Trophoblast cell (in vitro differentiated cells and primary cell): Measurements from ENCODE around the gene ALAS1.

Source experiments
- DNase-seq, 2 donors: peaks; one replicate each; pipeline ENCODE4 v3.0.0-alpha.2; 2016
- H2AFZ ChIP-seq: 2 replicates; pipeline ENCODE4 v1.6.1; 2013; ENCODE audit warnings: low read length, moderate library complexity, mild to moderate bottlenecking; ENCODE audit not compliant: insufficient read depth, poor library complexity
- H2AK5ac ChIP-seq: 2 replicates; pipeline ENCODE4 v1.6.1; 2013; ENCODE audit warnings: mild to moderate bottlenecking, low read length
- H2BK120ac ChIP-seq: 2 replicates; pipeline ENCODE4 v1.6.1; 2013; ENCODE audit warnings: low read length, mild to moderate bottlenecking, moderate library complexity; ENCODE audit not compliant: insufficient read depth, poor library complexity
- H2BK12ac ChIP-seq: 2 replicates; pipeline ENCODE4 v1.6.1; 2013; ENCODE audit warnings: mild to moderate bottlenecking, low read length, moderate library complexity
- H2BK5ac ChIP-seq: 2 replicates; pipeline ENCODE4 v1.6.1; 2013; ENCODE audit warnings: low read length, low read depth, moderate library complexity, mild to moderate bottlenecking; ENCODE audit not compliant: poor library complexity
- H3K14ac ChIP-seq: 2 replicates; pipeline ENCODE4 v1.6.1; 2013; ENCODE audit warnings: mild to moderate bottlenecking, low read length
- H3K18ac ChIP-seq: 2 replicates; pipeline ENCODE4 v1.6.1; 2013; ENCODE audit warnings: mild to moderate bottlenecking, low read length
- H3K23ac ChIP-seq: 2 replicates; pipeline ENCODE4 v1.6.1; 2013; ENCODE audit warnings: low read length
- H3K27ac ChIP-seq: 2 replicates; pipeline ENCODE4 v1.5.1; 2013; ENCODE audit warnings: low read depth, mild to moderate bottlenecking, inconsistent platforms, low read length, moderate library complexity
- H3K27me3 ChIP-seq: 2 replicates; pipeline ENCODE4 v1.6.1; 2013; ENCODE audit warnings: inconsistent platforms, mild to moderate bottlenecking, low read length, moderate library complexity; ENCODE audit not compliant: insufficient read depth
- H3K36me3 ChIP-seq, 2 experiments: 1 replicate in 1 of 2; 2 replicates in 1 of 2; pipeline ENCODE4 v1.6.1; 2013; ENCODE audit warnings: low read length in 2 of 2, mild to moderate bottlenecking in 2 of 2, moderate library complexity in 1 of 2; ENCODE audit not compliant: insufficient read depth in 2 of 2, control insufficient read depth in 1 of 2
- H3K4ac ChIP-seq: 2 replicates; pipeline ENCODE4 v1.6.1; 2013; ENCODE audit warnings: low read depth, mild to moderate bottlenecking, low read length, moderate library complexity
- H3K4me1 ChIP-seq, 2 experiments: 1 replicate in 1 of 2; 2 replicates in 1 of 2; pipeline ENCODE4 v1.6.1; 2013; ENCODE audit warnings: low read length in 2 of 2, mild to moderate bottlenecking in 2 of 2, moderate library complexity in 1 of 2; ENCODE audit not compliant: insufficient read depth in 2 of 2, control insufficient read depth in 1 of 2
- H3K4me2 ChIP-seq: 2 replicates; pipeline ENCODE4 v1.6.1; 2013; ENCODE audit warnings: inconsistent platforms, mild to moderate bottlenecking, low read length, moderate library complexity
- H3K4me3 ChIP-seq: 2 replicates; pipeline ENCODE4 v1.5.1; 2013; ENCODE audit warnings: mild to moderate bottlenecking, low read depth, low read length, inconsistent platforms
- H3K79me1 ChIP-seq: one replicate; pipeline ENCODE4 v1.6.1; 2013; ENCODE audit warnings: low read length
- H3K79me2 ChIP-seq: 2 replicates; pipeline ENCODE4 v1.6.1; 2013; ENCODE audit warnings: low read length, mild to moderate bottlenecking; ENCODE audit not compliant: control insufficient read depth, insufficient read depth, poor library complexity
- H3K9ac ChIP-seq: 2 replicates; pipeline ENCODE4 v1.6.1; 2013; ENCODE audit warnings: mild to moderate bottlenecking, low read length
- H3K9me3 ChIP-seq: 2 replicates; pipeline ENCODE4 v1.6.1; 2013; ENCODE audit warnings: low read depth, mild to moderate bottlenecking, control low read depth, inconsistent platforms, low read length; ENCODE audit not compliant: insufficient read depth
- H4K12ac ChIP-seq: 2 replicates; pipeline ENCODE4 v1.6.1; 2013; ENCODE audit warnings: low read depth, mild to moderate bottlenecking, low read length, moderate library complexity
- H4K8ac ChIP-seq: 2 replicates; pipeline ENCODE4 v1.6.1; 2013; ENCODE audit warnings: low read depth, mild to moderate bottlenecking, low read length, moderate library complexity
- H4K91ac ChIP-seq: one replicate; pipeline ENCODE4 v1.6.1; 2013; ENCODE audit warnings: low read depth, mild to moderate bottlenecking, low read length, moderate library complexity
- WGBS: extraction: QIAGEN DNeasy Blood & Tissue Kit; methylation state at CpG from one replicate; pipeline ENCODE4 v1.1.7; 2013; ENCODE audit warnings: missing lambda C conversion rate; ENCODE audit not compliant: insufficient read length, insufficient coverage; ENCODE audit errors: extremely low coverage; 5-methylcytosine and 5-hydroxymethylcytosine counted together

The ALAS1 gene

DNA sequence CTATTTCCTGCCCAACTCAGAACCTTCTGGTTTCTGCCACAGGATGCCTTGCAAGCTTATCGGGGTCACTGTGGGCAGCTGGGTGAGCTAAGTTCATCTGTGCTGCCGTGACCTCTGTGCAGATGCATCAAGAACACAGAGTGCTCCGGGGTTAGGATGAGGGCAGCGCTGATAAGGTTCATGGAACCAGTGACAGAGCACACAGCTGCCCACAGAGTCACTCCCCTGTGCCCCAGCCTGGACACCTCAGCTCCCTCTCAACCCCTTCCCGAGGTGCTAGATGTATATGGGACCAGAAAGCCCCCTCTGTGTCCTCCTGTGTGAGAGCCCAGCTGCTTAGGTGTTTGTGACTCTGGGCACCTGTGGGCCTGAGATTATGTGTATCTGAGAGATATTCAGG, 15.8 kb upstream of the ALAS1 start:
- no peak overlapping the region for H3K9ac ChIP-seq
- no peak overlapping the region for H4K8ac ChIP-seq
- H2AFZ ChIP-seq = no peak overlapping the region
- no peak for DNase-seq
- no peaks in the 10 kb centered on the region for H3K36me3 ChIP-seq
- H3K79me2 ChIP-seq = no peaks in the 10 kb centered on the region
- WGBS = no CpG with 5 or more reads among the region's 5 CpGs
- H4K91ac ChIP-seq = no peak overlapping the region
- H3K27me3 ChIP-seq = no peaks in the 10 kb centered on the region
- H3K79me1 ChIP-seq = no peaks in the 10 kb centered on the region
- H3K4me2 ChIP-seq = no peak overlapping the region
- H2BK120ac ChIP-seq = no peak overlapping the region
- no peak overlapping the region for H3K27ac ChIP-seq
- peaks cover 4% of the 10 kb centered on the region for H3K9me3 ChIP-seq
- H3K23ac ChIP-seq = no peak overlapping the region
- H3K18ac ChIP-seq = no peak overlapping the region
- no peak overlapping the region for H3K14ac ChIP-seq
- H3K4ac ChIP-seq = no peak overlapping the region
- no peak overlapping the region for H2AK5ac ChIP-seq
- no peak overlapping the region for H2BK12ac ChIP-seq
- H3K4me1 ChIP-seq = peaks cover 5 to 16% of the 10 kb centered on the region in 2 experiments
- no peak overlapping the region for H3K4me3 ChIP-seq
- H4K12ac ChIP-seq = no peak overlapping the region
- no peak overlapping the region for H2BK5ac ChIP-seq

- Histone ChIP-seq H3K4ac (no peak overlapping the region), H3K9ac (no peak overlapping the region), H3K79me1 (no peaks in the 10 kb centered on the region), H3K4me3 (no peak overlapping the region), H4K91ac (no peak overlapping the region), H3K9me3 (peaks cover 4% of the 10 kb centered on the region), H2AFZ (no peak overlapping the region), H2BK5ac (no peak overlapping the region), H3K18ac (no peak overlapping the region), H3K36me3 (no peaks in the 10 kb centered on the region), H3K79me2 (no peaks in the 10 kb centered on the region), H3K4me1 (peaks cover 0 to 11% of the 10 kb centered on the region in 2 experiments), H4K8ac (no peak overlapping the region), H4K12ac (no peak overlapping the region), H3K27ac (no peak overlapping the region), H3K23ac (no peak overlapping the region), H2BK12ac (no peak overlapping the region), H3K4me2 (no peak overlapping the region), H2AK5ac (no peak overlapping the region), H2BK120ac (no peak overlapping the region), H3K14ac (no peak overlapping the region), H3K27me3 (no peaks in the 10 kb centered on the region)
- no peak for DNase-seq
- WGBS = no CpG with 5 or more reads among the region's 4 CpGs
Measured at GRCh38 chr3:52182691-52183090, 15.3 kb upstream of the ALAS1 start.

DNA sequence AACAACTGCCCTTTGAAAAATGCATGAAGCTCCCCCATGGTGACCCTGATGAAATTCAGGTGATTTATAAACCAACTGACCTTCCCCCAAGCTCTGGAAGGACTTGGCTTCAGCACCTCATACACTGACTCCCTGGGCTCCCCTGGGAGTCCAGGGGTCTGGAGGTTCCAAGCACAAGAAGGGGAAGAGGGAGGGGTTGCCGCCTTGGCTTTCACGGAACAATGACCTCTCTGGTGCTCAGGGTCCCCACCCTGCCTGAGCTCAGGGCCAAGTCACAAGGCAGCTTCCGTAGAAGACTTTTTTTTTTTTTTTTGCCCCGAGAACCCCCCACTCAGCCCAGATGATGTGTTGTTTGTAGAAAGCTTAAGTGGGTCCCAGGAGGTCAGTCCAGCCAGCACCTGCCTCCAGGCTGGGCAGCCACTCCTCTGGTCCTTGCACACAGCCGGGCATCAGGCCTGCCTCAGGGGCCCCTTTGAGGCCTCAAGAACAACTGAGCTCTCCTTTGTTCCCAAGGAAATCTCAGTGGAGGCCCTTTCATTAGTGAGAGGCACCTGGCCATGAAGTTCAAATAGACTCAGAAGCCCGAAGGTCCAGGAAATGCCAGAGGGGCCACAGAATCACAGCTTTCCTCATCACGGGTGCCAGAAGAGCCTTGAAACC, 14.0 kb upstream of the ALAS1 start:
- Histone ChIP-seq H3K14ac (no peak overlapping the region), H2AFZ (no peak overlapping the region), H3K36me3 (no peaks in the 10 kb centered on the region), H3K9me3 (peaks cover 4% of the 10 kb centered on the region), H3K23ac (no peak overlapping the region), H3K79me2 (no peaks in the 10 kb centered on the region), H4K91ac (no peak overlapping the region), H3K18ac (no peak overlapping the region), H2AK5ac (no peak overlapping the region), H2BK120ac (no peak overlapping the region), H4K12ac (no peak overlapping the region), H4K8ac (no peak overlapping the region), H2BK12ac (no peak overlapping the region), H3K9ac (no peak overlapping the region), H2BK5ac (no peak overlapping the region), H3K27me3 (no peaks in the 10 kb centered on the region), H3K4me1 (peaks cover 0 to 13% of the 10 kb centered on the region in 2 experiments), H3K79me1 (no peaks in the 10 kb centered on the region), H3K27ac (no peak overlapping the region), H3K4me2 (no peak overlapping the region), H3K4me3 (no peak overlapping the region), H3K4ac (no peak overlapping the region)
- no CpG with 5 or more reads among the region's 7 CpGs for WGBS
- DNase-seq = no peak

DNA sequence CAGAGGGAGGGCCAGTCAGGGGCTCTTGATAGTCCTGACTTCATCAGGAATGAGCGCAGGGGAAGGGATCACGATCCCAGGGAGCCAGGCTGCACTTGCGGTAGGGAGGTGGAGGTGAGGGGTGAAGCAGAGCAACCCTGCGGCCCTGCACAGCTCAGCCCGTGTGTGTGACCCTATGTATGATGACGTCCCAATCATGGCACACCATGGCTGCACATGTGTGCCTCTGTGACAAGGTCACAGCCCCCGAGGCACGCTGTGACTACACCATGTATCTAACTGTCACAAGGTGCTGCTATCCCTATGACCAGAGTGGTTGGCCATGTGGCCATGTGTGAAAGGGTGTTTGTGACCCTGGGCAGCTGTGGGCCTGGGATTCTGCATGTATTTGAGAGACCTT, 13.3 kb upstream of the ALAS1 start:
- Histone ChIP-seq H3K4ac (no peak overlapping the region), H3K9ac (no peak overlapping the region), H3K27me3 (no peaks in the 10 kb centered on the region), H3K4me2 (no peak overlapping the region), H3K79me2 (no peaks in the 10 kb centered on the region), H3K4me3 (no peak overlapping the region), H4K8ac (no peak overlapping the region), H2BK5ac (no peak overlapping the region), H2BK120ac (no peak overlapping the region), H3K18ac (no peak overlapping the region), H2AK5ac (no peak overlapping the region), H2AFZ (no peak overlapping the region), H2BK12ac (no peak overlapping the region), H3K14ac (no peak overlapping the region), H3K36me3 (no peaks in the 10 kb centered on the region), H3K27ac (no peak overlapping the region), H3K23ac (no peak overlapping the region), H3K4me1 (peaks cover 0 to 13% of the 10 kb centered on the region in 2 experiments), H4K12ac (no peak overlapping the region), H3K79me1 (no peaks in the 10 kb centered on the region), H4K91ac (no peak overlapping the region), H3K9me3 (peaks cover 4% of the 10 kb centered on the region)
- no peak for DNase-seq
- WGBS = no CpG with 5 or more reads among the region's 8 CpGs
